Panc1 (cell line): ENCODE data around the gene CCDC183.

Experiments used
- CTCF ChIP-seq: fragments of 450-650 bp; IDR thresholded peaks from 2 replicates; pipeline ENCODE4 v1.5.1; 2017; ENCODE audit warnings: mild to moderate bottlenecking
- POLR2AphosphoS5 ChIP-seq: IDR thresholded peaks from 2 replicates; pipeline ENCODE4 v1.6.1; 2012; ENCODE audit warnings: mild to moderate bottlenecking, low read depth, low read length, moderate library complexity
- REST ChIP-seq, 2 experiments: IDR thresholded peaks; 2 replicates each; pipeline ENCODE4 v1.6.1; 2011 to 2012; ENCODE audit warnings: low read depth in 2 of 2, control low read depth in 1 of 2, low read length in 1 of 2, mild to moderate bottlenecking in 1 of 2, moderate library complexity in 1 of 2; ENCODE audit not compliant: insufficient read depth in 1 of 2
- SIN3A ChIP-seq: IDR thresholded peaks from 2 replicates; pipeline ENCODE4 v1.6.1; 2012; ENCODE audit warnings: low read depth, mild to moderate bottlenecking, low read length, moderate library complexity, borderline replicate concordance; ENCODE audit not compliant: insufficient read depth
- TCF7L2 ChIP-seq: IDR thresholded peaks from 2 replicates; pipeline ENCODE4 v1.6.1; 2011; ENCODE audit warnings: mild to moderate bottlenecking, low read depth, low read length, inconsistent platforms

- TF ChIP-seq CTCF = no peak
- TF ChIP-seq POLR2AphosphoS5 = no peak
- TF ChIP-seq REST (IDR thresholded peaks at IDR 0.05; ENCODE audit: insufficient read depth in 1 of 2, low read depth in 2 of 2, low read length in 1 of 2) = no peak
- no peak for TF ChIP-seq SIN3A
- TF ChIP-seq TCF7L2 = no peak
Measured at GRCh38 chr9:136756134-136756438, 40.1 kb upstream of the CCDC183 start.
